ENCODE data around the gene PTH.

DNA sequence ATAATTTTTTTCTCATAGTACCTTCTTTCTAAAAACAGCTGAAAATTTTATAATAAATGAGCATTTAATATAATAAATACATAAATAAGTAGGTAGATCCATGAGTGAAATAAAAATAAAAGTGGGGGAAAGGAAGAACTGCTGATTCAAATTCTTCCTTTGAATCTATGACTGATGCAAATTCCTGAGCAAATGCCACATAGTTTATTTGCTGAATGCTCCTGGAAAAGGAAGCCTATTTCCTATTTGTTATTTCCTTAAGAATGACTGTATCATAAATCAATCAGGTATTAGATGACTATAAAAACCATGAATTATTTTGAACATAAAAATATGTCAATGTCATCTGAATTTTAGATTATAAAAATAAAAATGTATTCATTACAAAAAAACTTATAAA, 49.4 kb downstream of the PTH start:
- TF ChIP-seq, protein P1, sequence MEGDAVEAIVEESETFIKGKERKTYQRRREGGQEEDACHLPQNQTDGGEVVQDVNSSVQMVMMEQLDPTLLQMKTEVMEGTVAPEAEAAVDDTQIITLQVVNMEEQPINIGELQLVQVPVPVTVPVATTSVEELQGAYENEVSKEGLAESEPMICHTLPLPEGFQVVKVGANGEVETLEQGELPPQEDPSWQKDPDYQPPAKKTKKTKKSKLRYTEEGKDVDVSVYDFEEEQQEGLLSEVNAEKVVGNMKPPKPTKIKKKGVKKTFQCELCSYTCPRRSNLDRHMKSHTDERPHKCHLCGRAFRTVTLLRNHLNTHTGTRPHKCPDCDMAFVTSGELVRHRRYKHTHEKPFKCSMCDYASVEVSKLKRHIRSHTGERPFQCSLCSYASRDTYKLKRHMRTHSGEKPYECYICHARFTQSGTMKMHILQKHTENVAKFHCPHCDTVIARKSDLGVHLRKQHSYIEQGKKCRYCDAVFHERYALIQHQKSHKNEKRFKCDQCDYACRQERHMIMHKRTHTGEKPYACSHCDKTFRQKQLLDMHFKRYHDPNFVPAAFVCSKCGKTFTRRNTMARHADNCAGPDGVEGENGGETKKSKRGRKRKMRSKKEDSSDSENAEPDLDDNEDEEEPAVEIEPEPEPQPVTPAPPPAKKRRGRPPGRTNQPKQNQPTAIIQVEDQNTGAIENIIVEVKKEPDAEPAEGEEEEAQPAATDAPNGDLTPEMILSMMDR (conservative IDR thresholded peaks at IDR 0.05; ENCODE audit: low read length), result no peak
- TF ChIP-seq EZH2phosphoT487 (IDR thresholded peaks at IDR 0.05; ENCODE audit: borderline replicate concordance), result no peak
